K562 (cell line): ENCODE results near the gene KLF2. TPM values are rescaled to one million over a fixed set of nuclear protein-coding genes. Genes with fewer than 3 reads are reported as not detected.

Source experiments
- ATAC-seq: fragments of 200-7000 bp; cut with Tn5 transposase; 3 replicates; pipeline ENCODE4 v1.9.1; 2020; ENCODE audit warnings: moderate library complexity
- BruUV-seq: library from RNA; stranded (reverse); fragments of 400-500 nt; replicated peaks from 2 replicates; lab custom pipeline; 2021; lab: Mats Ljungman, UMichigan
- CTCF ChIA-PET: fragments of 300-600 bp; formaldehyde crosslinking; extraction: SDS; loops from one replicate; lab custom pipeline; 2021; ENCODE audit warnings: low intra/inter-chr PET ratio; lab: Yijun Ruan, JAX
- POLR2A ChIA-PET: fragments of 300-600, 350-650 bp; sonication (Branson Sonifier 250); formaldehyde crosslinking; extraction: SDS; loops from one replicate; lab custom pipeline; 2021; ENCODE audit warnings: antibody characterized with exemption, inconsistent platforms; lab: Yijun Ruan, JAX
- DNase-seq, 4 experiments: peaks; one replicate each; pipeline versions ENCODE4 v3.0.0 to v3.0.0-alpha.2; 2011 to 2018; ENCODE audit warnings: low spot score in 3 of 4, mixed read lengths in 3 of 4; ENCODE audit errors: extremely low read depth in 1 of 4
- FAIRE-seq: peaks from 2 replicates; lab custom pipeline; 2011; peaks lifted over from hg19 to GRCh38; lab: Jason Lieb, UNC
- H2AFZ ChIP-seq: 2 replicates; pipeline ENCODE4 v1.6.0; 2011; ENCODE audit warnings: low read depth, low read length, control low read depth, inconsistent platforms
- H3K27ac ChIP-seq: fragments of 200-600 bp; 3 replicates; pipeline ENCODE4 v1.8.0; 2011; ENCODE audit warnings: low read depth, mild to moderate bottlenecking, control low read depth, inconsistent platforms, low read length, moderate library complexity, mixed read lengths; ENCODE audit errors: extremely low read depth
- H3K27me3 ChIP-seq, 2 experiments: fragments of 300-600 bp in 1 of 2; 2 replicates in 1 of 2; 3 replicates in 1 of 2; pipeline versions ENCODE4 v1.6.0 to v1.8.0; 2011; ENCODE audit warnings: inconsistent platforms in 2 of 2, low read length in 2 of 2, mild to moderate bottlenecking in 1 of 2, mixed read lengths in 1 of 2, moderate library complexity in 1 of 2; ENCODE audit not compliant: control insufficient read depth in 2 of 2, insufficient read depth in 2 of 2
- H3K36me3 ChIP-seq: fragments of 300-600 bp; 3 replicates; pipeline ENCODE4 v1.8.0; 2011; ENCODE audit warnings: mild to moderate bottlenecking, low read length, inconsistent platforms; ENCODE audit not compliant: control insufficient read depth, insufficient read depth
- H3K4me1 ChIP-seq, 2 experiments: fragments of 200-600 bp in 1 of 2; replicated peaks in 1 of 2; 2 replicates in 1 of 2; 3 replicates in 1 of 2; pipeline versions ENCODE4 v1.5.1 to v1.8.0; 2011; ENCODE audit warnings: inconsistent platforms in 2 of 2, low read length in 2 of 2, mild to moderate bottlenecking in 1 of 2, mixed read lengths in 1 of 2, moderate library complexity in 1 of 2; ENCODE audit not compliant: control insufficient read depth in 2 of 2, insufficient read depth in 2 of 2
- H3K4me2 ChIP-seq: 2 replicates; pipeline ENCODE4 v1.6.1; 2011; ENCODE audit warnings: low read length, control low read depth, inconsistent platforms, mixed read lengths; ENCODE audit not compliant: insufficient read depth
- H3K4me3 ChIP-seq: fragments of 200-600 bp; sonication (generic), shearing (Covaris generic); 2 replicates; pipeline ENCODE4 v1.5.1; 2016; ENCODE audit warnings: control low read depth, inconsistent platforms
- H3K79me2 ChIP-seq: fragments of 200-600 bp; 3 replicates; pipeline ENCODE4 v1.8.0; 2011; ENCODE audit warnings: low read length, inconsistent platforms; ENCODE audit not compliant: control insufficient read depth, insufficient read depth
- H3K9ac ChIP-seq, 2 experiments: 2 replicates each; pipeline versions ENCODE4 v1.6.0 to v1.6.1; 2011; ENCODE audit warnings: low read depth in 2 of 2, low read length in 2 of 2, control low read depth in 1 of 2, inconsistent platforms in 1 of 2, mild to moderate bottlenecking in 1 of 2, mixed read lengths in 1 of 2; ENCODE audit not compliant: insufficient read depth in 1 of 2
- H3K9me1 ChIP-seq: one replicate; pipeline ENCODE4 v1.6.0; 2011; ENCODE audit warnings: inconsistent platforms, mild to moderate bottlenecking, low read length, moderate library complexity; ENCODE audit not compliant: control insufficient read depth, insufficient read depth
- H3K9me3 ChIP-seq: replicated peaks from 2 replicates; pipeline ENCODE4 v1.5.1; 2011; ENCODE audit warnings: low read depth, low read length, inconsistent platforms; ENCODE audit not compliant: control insufficient read depth, insufficient read depth
- H4K20me1 ChIP-seq: replicated peaks from 2 replicates; pipeline ENCODE4 v1.6.1; 2011; ENCODE audit warnings: low read length, inconsistent platforms, mixed read lengths; ENCODE audit not compliant: control insufficient read depth, insufficient read depth
- HSF4 ChIP-seq: fragments of 250-450 bp; sonication (Bioruptor Pico); IDR thresholded peaks from 2 replicates; pipeline ENCODE4 v2.1.2; 2022; ENCODE audit warnings: mild to moderate bottlenecking, moderate library complexity, borderline replicate concordance
- NRF1 ChIP-seq, 2 experiments: fragments of 450-650 bp; IDR thresholded peaks in 1 of 2; conservative IDR thresholded peaks in 1 of 2; 2 replicates each; pipeline ENCODE4 v1.6.1; 2014; ENCODE audit warnings: mild to moderate bottlenecking in 2 of 2
- RAD21 ChIP-seq, 2 experiments: fragments of 250-450 bp in 1 of 2; fragments of 450-650 bp in 1 of 2; sonication (Bioruptor Pico) in 1 of 2; formaldehyde crosslinking in 1 of 2; IDR thresholded peaks in 1 of 2; conservative IDR thresholded peaks in 1 of 2; 2 replicates each; pipeline versions ENCODE4 v1.4.0 to v1.8.0; 2020 to 2022; ENCODE audit warnings: mild to moderate bottlenecking in 2 of 2, moderate library complexity in 1 of 2
- WGBS: fragments of 100-300 bp; shearing (Covaris generic); methylation state at CpG from one replicate; pipeline ENCODE4 v1.1.6; 2016; ENCODE audit warnings: low coverage, mixed read lengths; ENCODE audit not compliant: insufficient coverage; ENCODE audit errors: missing lambda C conversion rate; 5-methylcytosine and 5-hydroxymethylcytosine counted together
- in situ Hi-C: fragments of 300-500 bp; cut with MboI; formaldehyde crosslinking; loops from 4 replicates; pipeline ENCODE4 v1.15.0; 2018; ENCODE audit warnings: inconsistent platforms, mixed read lengths
- intact Hi-C: fragments of 100-400 bp; cut with micrococcal nuclease; formaldehyde crosslinking; loops from 2 replicates; pipeline ENCODE4 v1.14.2; 2022
- polyA plus RNA-seq, 8 experiments: library from polyadenylated mRNA; depleted of rRNA in 4 of 8; stranded (reverse) in 5 of 8; unstranded in 3 of 8; fragments of >200 nt; fragmentation: Nextera tagmentation in 2 of 8; fragmentation: Illumina TruSeq in 1 of 8; extraction: Ambion mirVana in 2 of 8; extraction: Trizol in 1 of 8; gene quantifications; 2 replicates each; pipeline versions ENCODE4 v1.2.1 to v1.2.3, GENCODE V29; 2011 to 2014; ENCODE audit warnings: inconsistent platforms in 1 of 8, missing spikeins in 1 of 8
- total RNA-seq, 7 experiments: library from RNA; depleted of rRNA in 6 of 7; stranded (reverse); fragments of >200 nt in 6 of 7; fragmentation: Illumina TruSeq in 2 of 7; extraction: Trizol in 2 of 7; gene quantifications; 2 replicates each; pipeline versions ENCODE4 v1.2.1 to v1.2.3, GENCODE V29; 2011 to 2021; ENCODE audit warnings: low replicate concordance in 1 of 7
- TF ChIP-seq, protein P1 (sequence below): sonication (generic); formaldehyde crosslinking; IDR thresholded peaks from 2 replicates; pipeline ENCODE4 v1.8.1; 2023; ENCODE audit warnings: mild to moderate bottlenecking, missing genetic modification reagents
- TF ChIP-seq, protein P2 (sequence below), 3 experiments: IDR thresholded peaks in 2 of 3; conservative IDR thresholded peaks in 1 of 3; 2 replicates each; pipeline ENCODE4 v1.5.1; 2011 to 2012; ENCODE audit warnings: low read length in 3 of 3, mild to moderate bottlenecking in 3 of 3, control low read depth in 2 of 3, improper control_type of control experiment in 1 of 3, inconsistent platforms in 1 of 3, low read depth in 1 of 3, mixed read lengths in 1 of 3, moderate library complexity in 1 of 3; ENCODE audit not compliant: insufficient read depth in 2 of 3

KLF2 gene
- total and polyA plus RNA-seq, 9 of the 15 experiments (the other 6 are each of a cell fraction or from before 2014, with no cell fraction given), result 0.07 to 0.71 TPM; not detected in 7

DNA sequence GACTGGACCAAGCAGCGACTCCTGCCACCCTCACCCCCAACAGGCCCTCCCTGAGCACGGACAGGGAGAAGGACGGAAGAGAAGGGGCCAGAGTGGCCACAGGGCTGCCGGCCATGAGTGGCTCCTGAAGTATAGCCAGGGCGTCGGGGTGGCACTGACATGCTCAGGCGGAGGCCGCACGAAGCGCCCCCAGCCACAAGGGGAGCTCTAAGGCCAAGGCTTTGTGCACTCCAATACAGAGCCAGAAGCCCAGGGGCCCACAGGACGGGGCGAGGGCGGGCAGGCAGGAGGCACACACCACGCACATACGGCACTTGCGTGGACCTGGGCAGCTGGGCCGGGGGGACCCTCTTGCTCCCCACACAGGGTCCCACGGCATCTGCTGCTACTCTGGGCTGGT lies 52.0 kb downstream of the KLF2 start:
- no TSS peak for BruUV-seq
- Histone ChIP-seq H3K9me1 (no peaks in the 10 kb centered on the region), H2AFZ (no peak overlapping the region), H3K27ac (no peak overlapping the region), H3K4me1 (peaks cover 21 to 38% of the 10 kb centered on the region in 2 experiments), H3K9ac (no peak overlapping the region), H3K36me3 (peaks cover 43% of the 10 kb centered on the region; the same call in 2 of the 3 replicates), H4K20me1 (peaks cover 7% of the 10 kb centered on the region), H3K9me3 (no peaks in the 10 kb centered on the region), H3K79me2 (no peaks in the 10 kb centered on the region), H3K4me2 (no peak overlapping the region), H3K4me3 (no peak overlapping the region), H3K27me3 (no peaks in the 10 kb centered on the region)
- DNase-seq (peak; percentile 27 to 49 (median 38)), ATAC-seq (peak; percentile 91), FAIRE-seq (no peak)
- ChIA-PET POLR2A (interaction anchor here (0.7 kb wide), 1 partner anchor 27 kb away, joined by 3 read pairs; no protein-coding TSS in a partner anchor), CTCF (no interaction called here)
- 80% methylated on average over 11 of the region's 18 CpGs for WGBS
- TF ChIP-seq, protein P1, sequence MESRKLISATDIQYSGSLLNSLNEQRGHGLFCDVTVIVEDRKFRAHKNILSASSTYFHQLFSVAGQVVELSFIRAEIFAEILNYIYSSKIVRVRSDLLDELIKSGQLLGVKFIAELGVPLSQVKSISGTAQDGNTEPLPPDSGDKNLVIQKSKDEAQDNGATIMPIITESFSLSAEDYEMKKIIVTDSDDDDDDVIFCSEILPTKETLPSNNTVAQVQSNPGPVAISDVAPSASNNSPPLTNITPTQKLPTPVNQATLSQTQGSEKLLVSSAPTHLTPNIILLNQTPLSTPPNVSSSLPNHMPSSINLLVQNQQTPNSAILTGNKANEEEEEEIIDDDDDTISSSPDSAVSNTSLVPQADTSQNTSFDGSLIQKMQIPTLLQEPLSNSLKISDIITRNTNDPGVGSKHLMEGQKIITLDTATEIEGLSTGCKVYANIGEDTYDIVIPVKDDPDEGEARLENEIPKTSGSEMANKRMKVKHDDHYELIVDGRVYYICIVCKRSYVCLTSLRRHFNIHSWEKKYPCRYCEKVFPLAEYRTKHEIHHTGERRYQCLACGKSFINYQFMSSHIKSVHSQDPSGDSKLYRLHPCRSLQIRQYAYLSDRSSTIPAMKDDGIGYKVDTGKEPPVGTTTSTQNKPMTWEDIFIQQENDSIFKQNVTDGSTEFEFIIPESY (CRISPR knock-in tag), result 0 out of 2 replicates have a peak, but pooled peaks have one; percentile 42
- peak in 1 of 2 experiments; percentile 19; a peak in 1 of 4 replicates for TF ChIP-seq NRF1 (conservative IDR thresholded peaks at IDR 0.05 in 1 of 2, IDR thresholded peaks at IDR 0.05 in 1 of 2)
- TF ChIP-seq, protein P2, sequence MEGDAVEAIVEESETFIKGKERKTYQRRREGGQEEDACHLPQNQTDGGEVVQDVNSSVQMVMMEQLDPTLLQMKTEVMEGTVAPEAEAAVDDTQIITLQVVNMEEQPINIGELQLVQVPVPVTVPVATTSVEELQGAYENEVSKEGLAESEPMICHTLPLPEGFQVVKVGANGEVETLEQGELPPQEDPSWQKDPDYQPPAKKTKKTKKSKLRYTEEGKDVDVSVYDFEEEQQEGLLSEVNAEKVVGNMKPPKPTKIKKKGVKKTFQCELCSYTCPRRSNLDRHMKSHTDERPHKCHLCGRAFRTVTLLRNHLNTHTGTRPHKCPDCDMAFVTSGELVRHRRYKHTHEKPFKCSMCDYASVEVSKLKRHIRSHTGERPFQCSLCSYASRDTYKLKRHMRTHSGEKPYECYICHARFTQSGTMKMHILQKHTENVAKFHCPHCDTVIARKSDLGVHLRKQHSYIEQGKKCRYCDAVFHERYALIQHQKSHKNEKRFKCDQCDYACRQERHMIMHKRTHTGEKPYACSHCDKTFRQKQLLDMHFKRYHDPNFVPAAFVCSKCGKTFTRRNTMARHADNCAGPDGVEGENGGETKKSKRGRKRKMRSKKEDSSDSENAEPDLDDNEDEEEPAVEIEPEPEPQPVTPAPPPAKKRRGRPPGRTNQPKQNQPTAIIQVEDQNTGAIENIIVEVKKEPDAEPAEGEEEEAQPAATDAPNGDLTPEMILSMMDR (IDR thresholded peaks at IDR 0.05 in 2 of 3, conservative IDR thresholded peaks at IDR 0.05 in 1 of 3; ENCODE audit: insufficient read depth in 2 of 3, low read depth in 1 of 3, low read length in 3 of 3), result peak; percentile 41 to 59 (median 48); a peak in 5 of 6 replicates
- TF ChIP-seq HSF4, result no peak
- TF ChIP-seq RAD21 (CRISPR knock-in tag; conservative IDR thresholded peaks at IDR 0.05 in 1 of 2, IDR thresholded peaks at IDR 0.05 in 1 of 2), result peak in 1 of 2 experiments; percentile 8; a peak in 1 of 4 replicates
- intact Hi-C loops, result no loop called here
- in situ Hi-C loops, result loop anchor here (25.0 kb wide), 1 partner anchor 764 kb away; the partner anchor contains the start of gene CYP4F8
